Endothelial cell of umbilical vein (primary cell): Measurements from ENCODE around the gene LRRC32. TPM values are rescaled to one million over a fixed set of nuclear protein-coding genes. Genes with fewer than 3 reads are reported as not detected.

Source experiments
- BruUV-seq: library from RNA; stranded (reverse); fragments of 400-500 nt; replicated peaks from 2 replicates; lab custom pipeline; 2021; lab: Mats Ljungman, UMichigan
- CTCF ChIA-PET: fragments of 300-600, 350-600 bp; sonication (Branson Sonifier 250); formaldehyde crosslinking; loops from one replicate; lab custom pipeline; 2021; ENCODE audit warnings: antibody characterized with exemption, inconsistent platforms; lab: Charles Lee
- POLR2A ChIA-PET: fragments of 300-600, 350-600 bp; sonication (Branson Sonifier 250); formaldehyde crosslinking; loops from one replicate; lab custom pipeline; 2021; ENCODE audit warnings: antibody characterized with exemption, inconsistent platforms; lab: Charles Lee
- DNase-seq: peaks from one replicate; pipeline ENCODE4 v3.0.0-alpha.2; 2011; ENCODE audit warnings: low read depth, low spot score
- FAIRE-seq: peaks from 2 replicates; lab custom pipeline; 2011; peaks lifted over from hg19 to GRCh38; lab: Jason Lieb, UNC
- H2AFZ ChIP-seq: 2 replicates; pipeline ENCODE4 v1.6.0; 2012; ENCODE audit warnings: low read depth, low read length, control low read depth, inconsistent platforms
- H3K27ac ChIP-seq: 2 replicates; pipeline ENCODE4 v1.5.1; 2011; ENCODE audit warnings: low read depth, mild to moderate bottlenecking, control low read depth, low read length, moderate library complexity; ENCODE audit not compliant: insufficient read depth
- H3K27me3 ChIP-seq, 2 experiments: 2 replicates each; pipeline versions ENCODE4 v1.6.0 to v1.6.1; 2011; ENCODE audit warnings: low read length in 2 of 2, mixed read lengths in 1 of 2; ENCODE audit not compliant: control insufficient read depth in 2 of 2, insufficient read depth in 2 of 2
- H3K36me3 ChIP-seq, 2 experiments: 2 replicates in 1 of 2; 3 replicates in 1 of 2; pipeline ENCODE4 v1.5.1; 2011; ENCODE audit warnings: low read length in 2 of 2, mild to moderate bottlenecking in 1 of 2, moderate library complexity in 1 of 2; ENCODE audit not compliant: control insufficient read depth in 2 of 2, insufficient read depth in 2 of 2; ENCODE audit errors: extremely low read depth in 1 of 2
- H3K4me1 ChIP-seq: 3 replicates; pipeline ENCODE4 v1.5.1; 2011; ENCODE audit warnings: mild to moderate bottlenecking, low read length; ENCODE audit not compliant: control insufficient read depth, insufficient read depth; ENCODE audit errors: extremely low read depth
- H3K4me2 ChIP-seq: 2 replicates; pipeline ENCODE4 v1.6.1; 2011; ENCODE audit warnings: low read length, control low read depth, mixed read lengths; ENCODE audit not compliant: insufficient read depth
- H3K4me3 ChIP-seq, 3 experiments: fragments of 200-600 bp in 1 of 3; sonication (generic), shearing (Covaris generic) in 1 of 3; replicated peaks in 1 of 3; 2 replicates each; pipeline ENCODE4 v1.5.1; 2011 to 2016; ENCODE audit warnings: control low read depth in 3 of 3, low read length in 3 of 3, mild to moderate bottlenecking in 2 of 3, inconsistent platforms in 1 of 3, low read depth in 1 of 3, moderate library complexity in 1 of 3; ENCODE audit not compliant: insufficient read depth in 1 of 3
- H3K79me2 ChIP-seq: 2 replicates; pipeline ENCODE4 v1.6.0; 2012; ENCODE audit warnings: low read length, inconsistent platforms; ENCODE audit not compliant: control insufficient read depth, insufficient read depth
- H3K9ac ChIP-seq: replicated peaks from 2 replicates; pipeline ENCODE3; 2011; ENCODE audit warnings: low read length, control low read depth; ENCODE audit not compliant: insufficient read depth; ENCODE audit errors: extremely low read depth
- H3K9me1 ChIP-seq: replicated peaks from 3 replicates; pipeline ENCODE4 v1.6.0; 2011; ENCODE audit warnings: mild to moderate bottlenecking, low read length; ENCODE audit not compliant: control insufficient read depth, insufficient read depth; ENCODE audit errors: extremely low read depth
- H3K9me3 ChIP-seq: replicated peaks from 2 replicates; pipeline ENCODE4 v1.5.1; 2012; ENCODE audit warnings: low read length, inconsistent platforms; ENCODE audit not compliant: control insufficient read depth, insufficient read depth
- H4K20me1 ChIP-seq: replicated peaks from 2 replicates; pipeline ENCODE3; 2011; ENCODE audit warnings: mild to moderate bottlenecking, low read length; ENCODE audit not compliant: control insufficient read depth, insufficient read depth; ENCODE audit errors: extremely low read depth
- EZH2 ChIP-seq: IDR thresholded peaks from 2 replicates; pipeline ENCODE4 v1.6.1; 2012; ENCODE audit warnings: borderline replicate concordance, low read depth, mild to moderate bottlenecking, moderate library complexity, low read length, inconsistent platforms; ENCODE audit not compliant: severe bottlenecking
- FOS ChIP-seq: IDR thresholded peaks from 2 replicates; pipeline ENCODE4 v1.6.1; 2011; ENCODE audit warnings: mild to moderate bottlenecking, low read length, moderate library complexity, borderline replicate concordance; ENCODE audit not compliant: insufficient read depth
- GATA2 ChIP-seq: IDR thresholded peaks from 2 replicates; pipeline ENCODE4 v1.7.0; 2011; ENCODE audit warnings: low read depth, mild to moderate bottlenecking, moderate library complexity, mixed read lengths, low read length; ENCODE audit not compliant: insufficient read length, insufficient read depth
- JUN ChIP-seq: IDR thresholded peaks from 2 replicates; pipeline ENCODE4 v1.6.1; 2011; ENCODE audit warnings: borderline replicate concordance, low read depth; ENCODE audit not compliant: insufficient read length, insufficient read depth
- MYC ChIP-seq: IDR thresholded peaks from one replicate; pipeline ENCODE4 v1.6.1; 2011; ENCODE audit warnings: mild to moderate bottlenecking, low read depth, low read length
- POLR2A ChIP-seq: IDR thresholded peaks from 2 replicates; pipeline ENCODE4 v1.6.1; 2012; ENCODE audit warnings: low read depth, mild to moderate bottlenecking, control low read depth, low read length
- POLR2AphosphoS5 ChIP-seq: IDR thresholded peaks from 2 replicates; pipeline ENCODE4 v1.6.1; 2012; ENCODE audit warnings: low read depth, mild to moderate bottlenecking, control low read depth, low read length, moderate library complexity; ENCODE audit not compliant: insufficient read depth
- dilution Hi-C: fragments of 300-500 bp; cut with MboI; formaldehyde crosslinking; loops from one replicate; pipeline ENCODE4 v1.15.0; 2019; ENCODE audit warnings: low sequenced_read_pairs; ENCODE audit not compliant: extremely low pct_ligation_motif_present
- intact Hi-C: fragments of 100-400 bp; cut with micrococcal nuclease; formaldehyde crosslinking; loops from one replicate; pipeline ENCODE4 v1.10.0; 2022
- polyA plus RNA-seq, 4 experiments: library from polyadenylated mRNA; depleted of rRNA in 3 of 4; stranded (reverse) in 3 of 4; unstranded in 1 of 4; fragments of >200 nt; gene quantifications; 2 replicates each; pipeline versions ENCODE4 v1.2.1 to v1.2.3, GENCODE V29; 2011 to 2012; ENCODE audit warnings: missing spikeins in 1 of 4
- total RNA-seq: library from RNA; stranded (reverse); gene quantifications from 2 replicates; pipeline ENCODE4 v1.2.3, GENCODE V29; 2021
- TF ChIP-seq, protein P1 (sequence below), 2 donors: IDR thresholded peaks; 1 replicate in 1 of 2; 2 replicates in 1 of 2; pipeline ENCODE4 v1.5.1; 2011; ENCODE audit warnings: low read length in 2 of 2, mild to moderate bottlenecking in 2 of 2, moderate library complexity in 2 of 2, control low read depth in 1 of 2, inconsistent platforms in 1 of 2, low read depth in 1 of 2; ENCODE audit not compliant: insufficient read depth in 1 of 2; ENCODE audit errors: extremely low read depth in 1 of 2
- TF ChIP-seq, protein P2 (sequence below): IDR thresholded peaks from 2 replicates; pipeline ENCODE4 v1.6.1; 2011; ENCODE audit not compliant: insufficient read depth, insufficient read length

Gene LRRC32
- total and polyA plus RNA-seq, 2 donors (not counting 3 experiments of a cell fraction or from before 2014, with no cell fraction given), result 77.2 to 117 TPM

DNA sequence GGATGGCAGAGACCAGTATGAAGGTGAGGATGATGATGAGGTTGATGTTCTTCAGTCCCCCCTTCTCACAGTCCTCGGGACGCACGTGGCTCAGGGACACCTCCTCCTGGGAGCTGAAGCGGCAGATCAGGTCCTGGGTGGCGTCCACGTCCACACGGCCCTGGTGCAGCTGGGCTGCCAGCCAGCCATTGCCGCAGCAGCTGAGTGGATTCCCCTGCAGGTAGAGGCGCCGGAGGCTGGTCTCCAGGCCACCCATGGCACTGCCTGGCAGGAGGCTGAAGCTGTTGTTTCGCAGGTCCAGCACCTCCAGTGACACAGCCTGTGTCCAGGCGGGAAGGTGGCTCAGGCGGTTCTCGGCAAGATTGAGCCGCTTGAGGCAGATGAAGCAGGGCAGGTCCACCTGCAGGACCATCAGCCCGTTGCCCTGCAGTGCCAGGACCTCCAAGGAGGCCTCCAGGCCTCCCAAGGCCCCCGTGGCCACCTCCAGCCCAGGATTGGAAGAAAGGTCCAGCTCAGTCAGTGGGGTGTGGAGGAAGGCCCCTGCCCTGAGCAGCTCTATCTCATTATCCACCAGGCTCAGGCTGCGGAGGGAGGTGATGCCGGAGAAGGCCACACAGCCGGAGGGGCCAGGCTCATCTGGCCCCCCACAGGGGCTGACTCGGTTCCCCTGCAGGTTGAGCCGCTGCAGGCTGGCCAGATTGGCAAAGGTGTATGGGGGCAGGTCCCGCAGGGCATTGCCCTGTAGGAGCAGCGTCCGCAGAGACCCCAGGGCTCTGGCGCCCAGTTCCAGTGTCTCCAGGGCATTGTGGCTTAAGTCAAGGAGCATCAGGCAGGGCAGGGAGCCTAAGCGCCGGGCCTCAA, 10.6 kb downstream of the LRRC32 start:
- H3K27ac ChIP-seq, result no peak overlapping the region
- H3K4me1 ChIP-seq, result peaks cover 11% of the 10 kb centered on the region
- CTCF ChIA-PET, result interaction anchor here (0.5 to 1.1 kb wide), 4 partner anchors 9 to 136 kb away, joined by 3 to 4 read pairs (median 3); no protein-coding TSS in a partner anchor
- H3K27me3 ChIP-seq, result no peaks in the 10 kb centered on the region
- intact Hi-C loops (no loop called here), dilution Hi-C loops (no loop called here)
- no peaks in the 10 kb centered on the region for H3K79me2 ChIP-seq
- no peaks in the 10 kb centered on the region for H3K9me3 ChIP-seq
- H3K4me2 ChIP-seq, result no peak overlapping the region
- POLR2A ChIA-PET, result no interaction called here
- H3K36me3 ChIP-seq, result peaks cover 0 to 59% of the 10 kb centered on the region in 2 experiments
- no peak overlapping the region for H3K4me3 ChIP-seq
- no peak overlapping the region for H3K9ac ChIP-seq
- TF ChIP-seq, protein P1, sequence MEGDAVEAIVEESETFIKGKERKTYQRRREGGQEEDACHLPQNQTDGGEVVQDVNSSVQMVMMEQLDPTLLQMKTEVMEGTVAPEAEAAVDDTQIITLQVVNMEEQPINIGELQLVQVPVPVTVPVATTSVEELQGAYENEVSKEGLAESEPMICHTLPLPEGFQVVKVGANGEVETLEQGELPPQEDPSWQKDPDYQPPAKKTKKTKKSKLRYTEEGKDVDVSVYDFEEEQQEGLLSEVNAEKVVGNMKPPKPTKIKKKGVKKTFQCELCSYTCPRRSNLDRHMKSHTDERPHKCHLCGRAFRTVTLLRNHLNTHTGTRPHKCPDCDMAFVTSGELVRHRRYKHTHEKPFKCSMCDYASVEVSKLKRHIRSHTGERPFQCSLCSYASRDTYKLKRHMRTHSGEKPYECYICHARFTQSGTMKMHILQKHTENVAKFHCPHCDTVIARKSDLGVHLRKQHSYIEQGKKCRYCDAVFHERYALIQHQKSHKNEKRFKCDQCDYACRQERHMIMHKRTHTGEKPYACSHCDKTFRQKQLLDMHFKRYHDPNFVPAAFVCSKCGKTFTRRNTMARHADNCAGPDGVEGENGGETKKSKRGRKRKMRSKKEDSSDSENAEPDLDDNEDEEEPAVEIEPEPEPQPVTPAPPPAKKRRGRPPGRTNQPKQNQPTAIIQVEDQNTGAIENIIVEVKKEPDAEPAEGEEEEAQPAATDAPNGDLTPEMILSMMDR (IDR thresholded peaks at IDR 0.05; ENCODE audit: extremely low read depth in 1 of 2, insufficient read depth in 1 of 2, low read depth in 1 of 2, low read length in 2 of 2), result no peak
- TF ChIP-seq JUN (no peak), GATA2 (no peak), POLR2AphosphoS5 (no peak), MYC (no peak), POLR2A (no peak), EZH2 (no peak), FOS (no peak)
- TF ChIP-seq, protein P2, sequence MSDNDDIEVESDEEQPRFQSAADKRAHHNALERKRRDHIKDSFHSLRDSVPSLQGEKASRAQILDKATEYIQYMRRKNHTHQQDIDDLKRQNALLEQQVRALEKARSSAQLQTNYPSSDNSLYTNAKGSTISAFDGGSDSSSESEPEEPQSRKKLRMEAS, result no peak
- BruUV-seq, result no TSS peak
- no peak for FAIRE-seq
- no peaks in the 10 kb centered on the region for H4K20me1 ChIP-seq
- no peak for DNase-seq
- H2AFZ ChIP-seq, result no peak overlapping the region
- no peaks in the 10 kb centered on the region for H3K9me1 ChIP-seq
